AG08395 (cell line): Measurements from ENCODE around the gene TCF12.

Experiments used
- DNase-seq: peaks from one replicate; pipeline ENCODE4 v3.0.0; 2012; ENCODE audit warnings: mixed read lengths, low spot score

Gene TCF12

DNA sequence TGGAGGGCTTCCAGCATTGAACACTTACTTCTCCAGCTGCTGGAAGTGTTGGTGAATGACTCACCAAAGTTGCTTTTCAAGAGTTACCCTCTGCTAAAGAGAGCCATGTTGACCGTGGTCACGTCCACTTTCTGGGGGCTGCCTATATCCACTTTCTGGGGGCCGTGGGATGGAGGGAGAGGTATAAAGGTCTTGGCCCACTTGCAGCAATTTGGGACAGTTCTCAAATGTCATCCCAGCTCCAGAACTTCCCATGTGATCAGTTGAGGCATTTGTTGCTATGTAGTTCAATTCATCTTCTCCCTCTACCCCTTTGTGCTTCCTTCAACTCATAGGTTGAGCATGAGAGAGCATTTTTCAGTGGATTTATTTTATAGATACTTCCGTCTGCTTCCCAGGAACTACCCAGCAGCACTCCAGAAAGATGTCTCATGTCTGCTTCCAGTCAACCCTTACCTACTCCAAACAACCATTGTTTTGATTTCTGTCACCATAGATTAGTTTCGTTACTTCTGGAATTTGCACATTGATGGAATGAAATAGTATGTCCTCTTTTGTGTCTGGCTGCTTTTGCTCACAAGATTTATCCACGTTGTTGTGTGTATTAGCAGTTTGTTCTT is 130.6 kb downstream of the TCF12 start:
- DNase-seq = no peak

DNA sequence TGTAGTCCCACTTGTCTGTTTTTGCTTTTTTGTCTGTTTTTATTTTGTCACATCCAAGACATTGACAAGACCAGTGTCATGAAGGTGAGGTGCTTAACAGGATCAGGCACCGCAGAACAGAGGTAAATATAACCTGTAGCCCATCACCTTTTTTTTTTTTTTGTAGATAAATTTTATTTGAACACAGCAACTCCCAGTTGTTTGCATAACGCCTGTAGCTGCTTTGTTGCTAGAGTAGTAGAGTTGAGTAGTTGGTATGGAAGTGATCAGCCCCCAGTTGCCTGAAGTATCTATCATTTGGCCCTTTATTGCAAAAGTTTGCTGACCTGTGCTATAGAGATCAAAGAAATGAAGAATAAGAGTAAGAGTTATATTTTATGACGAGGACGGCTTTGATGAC is 135.0 kb downstream of the TCF12 start:
- no peak for DNase-seq

DNA sequence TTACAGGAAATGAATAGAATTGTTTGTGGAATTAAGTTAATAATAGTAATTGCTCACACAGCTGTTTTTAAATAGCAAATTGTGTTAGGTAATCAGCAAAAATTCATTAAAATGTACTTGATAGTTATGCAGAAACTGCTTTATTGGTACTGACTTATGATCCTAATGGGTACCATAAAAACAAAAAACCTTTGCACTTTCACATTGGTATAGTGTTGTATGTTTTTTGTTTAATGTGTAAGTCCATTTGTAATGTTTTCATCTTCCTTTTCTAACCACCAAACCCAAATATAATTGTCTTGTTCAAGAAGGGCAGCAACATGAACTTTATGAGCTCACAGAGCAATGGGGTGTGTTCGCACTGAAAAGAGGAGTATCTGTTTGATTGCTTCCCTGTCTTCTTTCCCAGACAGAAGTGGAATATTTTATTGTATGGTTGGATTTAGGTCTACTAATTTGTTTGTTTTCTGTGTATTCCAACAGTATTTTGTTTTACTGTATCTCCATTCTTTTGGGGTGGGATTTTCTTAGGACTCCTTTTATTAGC is 135.8 kb downstream of the TCF12 start:
- no peak for DNase-seq

DNA sequence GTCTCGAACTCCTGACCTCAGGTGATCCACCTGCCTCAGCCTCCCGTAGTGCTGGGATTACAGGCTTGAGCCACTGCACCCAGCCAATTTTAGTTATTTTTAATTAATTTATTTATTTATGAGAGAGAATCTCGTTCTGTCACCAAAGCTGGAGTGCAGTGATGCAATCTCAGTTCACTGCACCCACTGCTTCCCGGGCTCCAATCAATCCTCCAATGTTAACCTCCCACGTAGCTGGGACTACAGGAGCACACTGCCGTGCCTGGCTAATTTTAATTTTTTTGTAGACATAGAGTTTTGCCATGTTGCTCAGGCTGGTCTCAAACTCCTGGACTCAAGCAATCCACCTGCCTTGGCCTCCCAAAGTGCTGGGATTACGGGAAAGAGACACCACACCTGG is 137.9 kb downstream of the TCF12 start:
- DNase-seq = no peak

DNA sequence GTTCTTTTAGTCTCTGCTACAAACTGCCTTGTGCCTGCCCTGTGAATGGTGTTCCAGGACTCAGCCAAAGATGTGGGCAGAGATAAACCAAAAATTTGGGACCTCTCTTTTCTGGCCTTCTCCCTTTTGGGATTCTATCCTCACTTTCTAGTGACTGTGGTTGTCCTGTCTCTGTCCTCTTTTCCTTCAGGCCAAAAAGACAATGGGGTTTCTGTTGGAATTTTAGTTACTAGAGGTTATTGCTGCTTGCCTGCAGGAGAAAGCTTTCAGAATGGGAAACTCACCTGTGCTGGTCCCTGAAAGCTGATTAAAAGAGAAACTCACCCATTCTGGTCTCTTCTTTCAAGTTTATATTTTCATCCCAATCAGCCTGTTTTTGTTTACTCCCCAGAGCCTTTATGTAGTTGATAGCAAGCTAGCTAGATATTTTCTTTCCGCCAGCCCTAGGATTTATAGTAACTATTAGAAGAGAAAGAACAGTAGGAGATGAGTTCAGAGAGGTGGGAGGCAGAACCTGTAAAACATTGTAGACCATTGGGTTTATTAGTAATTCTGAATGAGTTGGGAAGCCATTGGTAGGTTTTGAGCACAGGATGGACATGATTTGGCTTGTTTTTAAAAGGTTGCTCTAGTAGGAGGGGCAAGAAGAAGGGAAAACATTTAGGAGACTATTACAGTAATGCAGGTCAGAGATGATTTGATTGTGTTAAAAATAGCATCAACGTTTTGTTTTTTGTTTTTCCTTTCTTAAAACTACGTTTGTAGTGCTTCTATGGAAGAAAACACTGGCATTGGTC is 138.9 kb downstream of the TCF12 start:
- DNase-seq = no peak

DNA sequence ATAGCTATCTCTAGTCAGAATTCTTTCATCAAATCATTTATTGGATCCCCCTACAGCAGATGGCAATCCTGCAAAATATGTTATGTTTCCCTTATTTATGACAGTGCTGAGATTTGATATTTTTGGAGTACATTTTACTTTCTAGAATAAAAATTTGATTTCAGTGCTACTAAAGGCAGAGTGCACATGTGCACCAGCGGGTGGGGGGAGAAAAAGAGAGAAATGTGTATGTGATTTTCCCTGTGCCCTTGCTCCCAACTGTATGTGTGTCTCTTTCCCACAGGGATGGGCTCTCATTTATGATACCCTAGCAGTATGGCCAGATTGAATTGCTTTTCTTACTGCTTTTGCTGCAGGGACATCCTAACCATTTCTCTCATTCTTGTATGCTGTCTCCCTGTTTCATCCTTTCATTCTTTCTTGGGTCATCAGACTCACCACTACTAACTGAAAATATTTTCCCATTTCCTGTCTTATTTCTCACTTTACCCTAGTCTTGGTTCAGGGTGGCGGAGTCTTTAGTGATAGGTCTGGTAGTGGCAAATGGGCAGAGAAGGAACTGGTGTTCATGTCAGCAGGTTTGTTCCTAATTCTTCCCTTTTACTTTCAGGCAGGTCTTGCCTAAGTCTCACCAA is 140.7 kb downstream of the TCF12 start:
- no peak for DNase-seq

DNA sequence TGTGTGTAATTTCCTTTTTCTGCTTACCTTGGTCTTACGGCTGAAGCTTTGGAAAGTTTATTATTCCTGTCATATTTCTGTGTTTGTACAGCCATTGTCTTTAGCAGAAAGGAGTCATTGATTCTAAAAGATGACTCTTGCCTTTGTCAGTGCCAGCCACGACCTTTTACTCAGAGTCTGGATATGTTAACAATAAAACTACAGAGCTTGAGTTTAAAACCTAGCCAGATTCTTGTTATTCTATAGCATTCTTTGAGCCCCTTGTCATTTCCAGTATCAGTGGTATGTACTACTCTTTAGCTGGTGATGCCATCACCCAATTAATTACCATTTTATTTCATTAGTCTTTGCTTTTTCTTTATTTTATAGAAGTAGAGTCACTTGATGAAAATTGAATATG is 142.4 kb downstream of the TCF12 start:
- DNase-seq = peak; percentile 52

DNA sequence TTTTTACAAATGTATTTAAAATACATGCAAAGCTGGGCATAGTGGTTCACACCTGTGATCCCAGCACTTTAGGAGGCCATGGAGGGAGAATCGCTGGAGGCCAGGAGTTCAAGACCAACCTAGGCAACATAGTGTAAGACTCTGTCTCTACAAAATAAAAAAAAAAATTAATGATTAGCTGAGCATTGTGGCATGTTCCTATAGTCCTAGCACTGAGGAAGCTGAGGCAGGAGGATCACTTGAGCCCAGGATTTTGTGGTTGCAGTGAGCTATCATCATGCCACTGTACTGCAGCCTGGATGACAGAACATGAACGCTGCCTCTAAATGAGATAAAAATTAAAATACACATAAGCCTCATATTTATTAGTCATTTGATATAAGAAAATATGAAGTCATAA is 142.8 kb downstream of the TCF12 start:
- no peak for DNase-seq

DNA sequence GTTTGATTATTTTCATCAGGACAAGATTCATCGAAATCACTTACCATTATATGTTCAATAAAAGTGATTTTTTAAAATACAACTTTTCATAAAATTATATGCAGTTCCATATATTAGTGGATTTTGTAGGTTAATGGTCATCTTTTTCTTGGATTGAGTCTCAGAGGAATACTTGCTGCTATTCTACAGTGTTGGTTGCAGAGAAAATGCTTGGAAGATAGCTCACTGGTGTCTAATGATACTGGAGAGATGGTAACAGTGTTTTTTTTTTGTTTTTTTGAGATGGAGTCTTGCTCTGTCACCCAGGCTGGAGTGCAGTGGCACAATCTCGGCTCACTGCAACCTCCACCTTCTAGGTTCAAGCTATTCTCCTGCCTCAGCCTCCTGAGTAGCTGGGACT is 143.3 kb downstream of the TCF12 start:
- no peak for DNase-seq

DNA sequence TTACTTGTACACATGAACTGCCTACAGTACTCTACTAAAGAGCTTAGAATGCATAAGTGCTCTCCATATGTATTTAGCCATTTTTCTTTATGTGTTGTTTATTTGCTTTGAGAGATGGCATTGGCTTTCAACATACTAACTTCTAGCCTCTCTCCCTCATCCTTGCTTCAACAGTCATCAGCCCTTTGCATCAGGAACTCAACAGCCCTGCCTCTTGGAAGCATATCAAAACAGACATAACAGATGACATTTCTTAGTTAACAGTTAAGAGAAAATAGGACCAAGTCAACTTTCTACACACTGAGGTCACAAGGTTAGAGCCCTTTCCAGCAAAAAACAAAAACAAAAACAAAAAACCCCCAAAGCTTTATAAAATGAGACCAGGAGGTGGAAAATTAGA is 145.6 kb downstream of the TCF12 start:
- no peak for DNase-seq

DNA sequence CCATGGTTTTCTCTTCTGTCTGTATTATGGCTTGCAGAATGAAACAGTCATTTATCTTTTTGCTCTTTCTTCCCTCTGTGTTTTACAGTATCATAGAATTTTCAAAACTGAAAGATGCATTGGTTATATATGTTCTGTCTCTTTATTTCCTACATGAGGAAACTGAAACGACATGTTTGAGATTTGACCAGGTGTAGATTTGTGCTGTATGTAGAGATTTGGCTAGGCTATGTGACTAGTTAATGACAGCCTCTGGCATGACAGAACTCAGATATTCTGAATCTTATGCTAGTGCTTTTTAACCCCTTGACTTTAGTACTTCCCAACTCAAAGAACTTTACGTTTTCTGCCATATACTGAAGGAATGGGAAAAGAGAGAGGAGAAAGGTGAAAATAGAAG is 151.0 kb downstream of the TCF12 start:
- no peak for DNase-seq

DNA sequence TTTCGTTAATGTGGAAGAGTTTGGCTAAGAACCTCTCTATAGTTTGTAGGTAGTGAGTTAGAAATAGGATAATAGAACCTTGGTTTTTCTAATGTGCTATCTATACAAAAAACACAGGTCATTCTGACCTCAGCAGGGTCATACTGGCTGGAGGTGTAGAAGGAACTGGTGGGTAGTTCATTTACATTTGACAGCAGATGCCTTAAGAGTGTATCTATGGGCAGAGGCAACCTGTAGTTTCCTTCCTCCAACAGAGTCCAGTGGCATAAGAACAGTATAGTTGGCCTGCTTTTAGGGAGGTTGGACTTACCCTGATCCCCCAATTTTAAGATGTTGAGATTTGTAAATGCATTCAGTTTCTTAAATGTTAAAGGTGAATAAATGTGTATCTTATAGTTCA is 152.2 kb downstream of the TCF12 start:
- DNase-seq = no peak

DNA sequence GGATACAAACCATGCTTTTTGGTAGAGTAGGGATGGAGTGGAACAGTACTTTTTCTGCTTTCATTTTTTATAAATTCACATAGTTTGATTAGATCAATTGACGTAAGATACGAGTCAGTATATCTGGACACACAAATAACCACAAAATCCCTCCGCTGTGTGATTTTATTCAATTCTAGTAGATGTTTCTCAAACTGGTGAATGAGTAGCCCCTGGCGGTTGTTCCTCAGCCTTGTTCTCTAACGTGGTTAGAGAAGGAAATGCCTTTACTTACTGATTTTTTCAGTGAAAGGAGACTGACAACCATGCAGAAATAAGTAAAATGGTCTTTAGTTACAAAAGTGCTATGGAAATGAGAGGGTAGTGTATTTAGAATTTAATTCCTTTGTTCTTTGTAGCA is 161.0 kb downstream of the TCF12 start:
- DNase-seq = no peak

DNA sequence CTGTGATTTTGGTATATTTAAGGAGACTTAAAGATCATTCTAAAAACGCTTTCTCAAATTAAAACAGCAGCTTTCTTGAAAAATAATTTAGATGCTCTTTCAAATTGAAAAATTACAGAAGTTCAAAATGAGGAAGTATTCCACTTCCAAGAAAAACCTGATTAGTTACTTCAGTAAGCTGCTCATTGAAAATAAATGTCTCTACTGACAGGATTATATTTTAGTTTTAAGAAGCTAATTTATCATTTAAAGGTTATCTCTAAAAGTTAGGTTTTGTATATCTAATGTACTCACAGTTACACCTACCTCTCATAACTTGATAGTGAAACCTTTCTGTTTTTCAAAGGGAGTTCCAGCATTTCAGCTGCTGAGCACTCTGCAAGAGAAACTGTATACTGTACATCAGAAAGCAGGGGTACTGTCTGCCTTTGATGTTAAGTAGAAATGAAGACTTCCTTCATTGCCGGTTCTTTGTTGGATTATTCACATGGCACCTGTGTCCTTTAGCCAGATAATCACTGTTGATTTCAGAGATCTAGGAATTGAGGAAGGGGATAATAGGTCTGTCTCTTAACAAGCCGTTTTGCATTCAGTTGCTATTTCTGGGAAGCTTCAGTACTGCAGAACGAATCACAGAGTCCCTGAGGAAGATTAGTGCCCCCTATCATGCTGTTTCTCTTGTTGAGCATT is 161.6 kb downstream of the TCF12 start:
- DNase-seq = no peak

DNA sequence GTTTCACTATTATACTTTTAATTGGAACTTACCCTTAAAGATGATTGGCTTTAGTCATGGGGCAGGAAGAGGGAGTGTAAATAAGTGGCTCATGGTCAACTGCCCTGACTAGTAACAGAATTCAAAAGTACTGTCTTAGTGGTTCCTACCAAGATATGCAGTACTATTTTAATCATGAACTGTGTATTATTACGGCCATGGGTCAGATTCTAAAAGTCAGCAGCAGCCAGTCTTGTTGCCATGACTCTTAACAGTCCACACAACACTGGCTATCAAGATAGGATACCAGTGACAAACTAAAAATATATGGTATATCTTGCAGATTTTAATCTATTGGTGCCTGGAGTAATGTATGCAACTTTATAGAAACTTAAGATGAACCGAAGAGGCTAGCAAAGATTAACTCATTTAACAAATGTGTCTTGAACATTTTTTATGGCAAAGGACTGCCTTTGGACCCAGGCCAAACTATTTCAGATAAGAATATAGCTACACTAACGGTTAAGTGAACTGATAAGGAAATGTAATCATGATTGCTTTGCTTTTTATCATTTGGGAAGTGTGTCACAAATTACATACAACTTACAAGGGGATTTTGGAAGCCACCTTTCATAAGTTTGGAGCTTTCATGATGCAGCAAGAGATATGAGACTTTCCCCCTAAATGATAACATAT is 163.7 kb downstream of the TCF12 start:
- DNase-seq = no peak

DNA sequence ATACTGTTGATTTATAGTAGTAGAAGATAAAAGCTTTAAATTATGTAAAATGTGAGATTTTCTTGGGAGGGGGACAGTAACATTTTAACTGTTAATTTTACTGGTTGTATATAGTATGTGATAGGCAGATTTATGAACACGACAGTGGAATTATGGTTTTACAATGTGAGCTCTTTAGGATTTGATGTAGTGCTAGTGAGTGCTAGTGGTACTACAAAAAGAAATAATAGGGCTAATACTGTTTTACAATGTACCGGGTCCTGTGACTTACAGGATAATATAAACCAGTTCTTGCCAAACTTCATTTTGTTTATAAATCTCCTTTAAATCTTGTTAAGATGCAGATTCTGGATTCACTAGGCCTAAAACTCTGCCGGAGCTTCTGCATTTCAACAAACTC is 165.7 kb downstream of the TCF12 start:
- no peak for DNase-seq

DNA sequence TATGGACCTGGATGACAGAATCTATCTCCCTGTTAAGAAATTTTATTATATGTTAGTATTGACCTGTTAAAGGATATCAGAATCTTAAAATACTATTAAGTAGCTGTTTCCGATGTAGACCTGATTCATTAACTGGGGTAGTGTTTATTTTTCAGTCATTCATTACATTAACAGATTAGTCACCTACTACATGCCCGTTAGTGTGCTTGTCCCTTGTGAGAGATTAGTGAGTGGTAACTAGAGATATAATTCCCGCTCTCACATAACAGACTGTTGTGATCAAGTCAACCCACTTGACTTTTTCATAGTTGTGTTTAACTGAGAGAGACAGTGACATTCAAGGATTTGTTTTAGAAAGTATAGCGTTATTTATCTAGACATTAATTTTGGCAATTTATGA is 166.8 kb downstream of the TCF12 start:
- no peak for DNase-seq

DNA sequence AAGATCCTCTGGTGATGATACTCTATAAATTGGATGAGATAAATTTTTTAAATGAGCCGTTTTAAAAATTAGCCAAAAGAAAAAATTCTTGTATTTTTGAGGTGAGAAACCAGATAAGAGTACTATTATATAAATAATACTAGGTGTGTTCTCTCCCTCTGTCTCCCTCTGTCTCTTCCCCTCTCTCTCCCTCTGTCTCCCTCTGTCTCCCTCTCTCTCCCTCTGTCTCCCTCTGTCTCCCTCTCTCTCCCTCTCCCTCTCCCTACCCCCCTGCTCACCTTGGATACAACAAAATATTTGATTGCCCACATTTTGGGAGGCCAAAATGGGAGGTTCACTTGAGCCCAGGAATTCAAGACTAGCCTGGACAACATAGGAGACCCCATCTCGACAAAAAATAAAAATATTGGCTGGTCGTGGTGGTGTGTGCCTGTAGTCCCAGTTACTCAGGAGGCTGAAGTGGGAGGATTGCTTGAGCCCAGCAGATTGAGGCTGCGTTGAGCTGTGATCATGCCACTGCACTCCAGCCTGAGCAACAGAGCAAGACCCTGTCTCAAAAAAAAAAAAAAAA is 168.5 kb downstream of the TCF12 start:
- no peak for DNase-seq

DNA sequence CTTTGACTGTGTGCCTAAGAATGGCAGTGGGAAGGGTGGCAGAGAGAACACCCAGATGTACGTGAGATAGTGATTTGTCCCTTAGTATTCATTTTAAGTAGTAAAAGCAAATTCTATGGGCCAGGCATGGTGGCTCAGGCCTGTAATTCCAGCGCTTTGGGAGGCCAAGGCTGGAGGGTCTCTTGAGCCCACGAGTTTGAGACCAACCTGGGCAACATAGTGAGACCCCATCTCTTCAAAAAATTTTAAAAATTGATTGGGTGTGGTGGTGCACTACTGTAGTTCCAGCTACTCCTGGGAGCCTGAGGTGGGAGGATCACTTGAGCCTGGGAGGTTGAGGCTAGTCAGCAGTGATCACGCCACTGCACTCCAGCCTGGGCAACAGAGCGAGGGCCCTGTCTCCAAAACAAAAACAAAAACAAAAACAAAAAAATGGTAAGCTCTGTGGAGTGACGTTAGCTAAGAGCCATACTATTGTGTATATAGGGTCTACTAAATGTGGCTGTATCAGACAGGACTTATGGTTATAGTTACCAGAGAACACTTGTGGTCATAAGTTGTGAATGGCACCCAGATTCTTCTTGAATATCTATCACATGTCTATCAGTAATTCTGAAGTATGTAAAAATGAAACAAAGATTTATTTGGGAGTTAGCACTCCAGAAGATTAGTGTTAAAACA is 171.5 kb downstream of the TCF12 start:
- no peak for DNase-seq

DNA sequence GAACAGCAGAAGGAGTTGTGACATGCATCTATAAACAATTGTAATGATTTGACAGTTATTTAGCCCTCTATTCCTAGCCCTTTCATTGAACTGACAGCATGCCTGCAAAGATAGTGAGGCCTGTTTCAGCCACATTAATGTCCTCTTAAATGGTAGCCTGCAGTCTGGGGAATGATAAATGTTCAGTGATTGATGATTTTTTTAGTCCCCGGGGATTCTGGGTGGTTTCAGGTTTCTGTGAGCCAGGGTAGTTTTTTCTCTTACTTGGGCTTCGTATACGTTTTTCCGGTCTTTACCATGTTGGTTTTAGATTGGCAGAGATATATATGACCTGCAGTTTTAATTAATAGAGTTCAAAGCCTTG is 172.0 kb downstream of the TCF12 start:
- DNase-seq = no peak

DNA sequence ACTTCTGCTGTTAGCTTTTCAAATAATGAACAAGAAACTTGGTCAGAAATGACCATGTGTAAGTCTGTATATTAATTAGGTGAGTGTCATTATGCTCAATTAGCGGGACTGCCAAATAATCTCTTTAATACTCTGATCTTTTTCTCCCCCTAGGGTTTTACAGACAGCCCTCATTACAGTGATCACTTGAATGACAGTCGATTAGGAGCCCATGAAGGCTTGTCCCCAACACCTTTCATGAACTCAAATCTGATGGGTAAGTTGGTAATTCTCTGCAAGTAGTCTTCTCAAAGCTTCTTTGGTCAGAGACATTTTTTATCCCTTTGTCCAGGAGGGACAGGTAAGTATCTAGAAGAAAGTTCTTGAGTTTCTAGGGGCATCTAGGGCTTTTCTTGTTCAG is 173.2 kb downstream of the TCF12 start:
- no peak for DNase-seq
